Parathyroid adenoma (tissue), 2 donors: ENCODE measurements around the gene P2RY1.
"Not testable (repeated sequence)": the region's sequence is repeated elsewhere in the genome, so short reads cannot be mapped to it uniquely, and the experiment has no call there.

Experiments
- H2AFZ ChIP-seq: fragments of 300-600 bp; sonication (generic); one replicate; pipeline ENCODE4 v1.7.0; 2017; ENCODE audit warnings: antibody characterized with exemption, mild to moderate bottlenecking
- H3K27ac ChIP-seq: fragments of 300-600 bp; sonication (generic); one replicate; pipeline ENCODE4 v1.7.0; 2017
- H3K27me3 ChIP-seq: fragments of 300-600 bp; sonication (generic); one replicate; pipeline ENCODE4 v1.7.0; 2017; ENCODE audit warnings: low read length; ENCODE audit not compliant: control insufficient read depth, insufficient read depth
- H3K36me3 ChIP-seq: fragments of 300-600 bp; sonication (generic); one replicate; pipeline ENCODE4 v1.7.0; 2017; ENCODE audit warnings: low read length; ENCODE audit not compliant: control insufficient read depth, insufficient read depth
- H3K4me1 ChIP-seq: fragments of 300-600 bp; sonication (generic); one replicate; pipeline ENCODE4 v1.7.0; 2017; ENCODE audit warnings: control low read depth
- H3K4me2 ChIP-seq: fragments of 300-600 bp; sonication (generic); one replicate; pipeline ENCODE4 v1.7.0; 2017; ENCODE audit warnings: low read length
- H3K4me3 ChIP-seq: fragments of 300-600 bp; sonication (generic); one replicate; pipeline ENCODE4 v1.7.0; 2017; ENCODE audit warnings: low read depth, low read length
- H3K79me2 ChIP-seq: fragments of 300-600 bp; sonication (generic); one replicate; pipeline ENCODE4 v1.7.0; 2017; ENCODE audit warnings: control low read depth
- H3K9ac ChIP-seq: fragments of 300-600 bp; sonication (generic); one replicate; pipeline ENCODE4 v1.7.0; 2017; ENCODE audit warnings: mild to moderate bottlenecking
- H3K9me3 ChIP-seq: fragments of 300-600 bp; sonication (generic); one replicate; pipeline ENCODE4 v1.7.0; 2017; ENCODE audit warnings: low read length; ENCODE audit not compliant: control insufficient read depth
- TF ChIP-seq, protein P1 (sequence below): fragments of 300-600 bp; sonication (generic); IDR thresholded peaks from one replicate; pipeline ENCODE4 v1.7.0; 2017; ENCODE audit warnings: antibody characterized with exemption, mild to moderate bottlenecking
- donor health status: primary hyperparathyroidism.

The P2RY1 gene

DNA sequence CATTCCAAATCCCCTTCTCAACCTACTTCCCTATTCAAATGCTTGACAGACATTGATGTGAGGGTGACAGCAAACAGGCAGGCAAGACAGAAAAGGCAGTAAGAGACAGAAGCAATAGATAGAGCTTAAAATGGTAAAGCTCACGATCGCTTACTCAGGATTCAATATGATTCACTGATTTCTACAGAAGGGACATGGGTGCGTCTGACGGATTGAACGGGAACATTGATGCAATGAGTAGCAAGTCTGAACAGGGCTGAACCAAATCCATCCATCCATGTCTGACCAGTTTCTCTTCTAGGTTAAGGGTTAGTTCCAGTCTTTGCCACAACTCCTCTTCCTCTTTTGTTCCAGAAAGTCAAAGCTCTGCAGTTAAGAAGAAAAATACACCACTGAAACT lies 35.1 kb downstream of the P2RY1 start:
- TF ChIP-seq, protein P1, sequence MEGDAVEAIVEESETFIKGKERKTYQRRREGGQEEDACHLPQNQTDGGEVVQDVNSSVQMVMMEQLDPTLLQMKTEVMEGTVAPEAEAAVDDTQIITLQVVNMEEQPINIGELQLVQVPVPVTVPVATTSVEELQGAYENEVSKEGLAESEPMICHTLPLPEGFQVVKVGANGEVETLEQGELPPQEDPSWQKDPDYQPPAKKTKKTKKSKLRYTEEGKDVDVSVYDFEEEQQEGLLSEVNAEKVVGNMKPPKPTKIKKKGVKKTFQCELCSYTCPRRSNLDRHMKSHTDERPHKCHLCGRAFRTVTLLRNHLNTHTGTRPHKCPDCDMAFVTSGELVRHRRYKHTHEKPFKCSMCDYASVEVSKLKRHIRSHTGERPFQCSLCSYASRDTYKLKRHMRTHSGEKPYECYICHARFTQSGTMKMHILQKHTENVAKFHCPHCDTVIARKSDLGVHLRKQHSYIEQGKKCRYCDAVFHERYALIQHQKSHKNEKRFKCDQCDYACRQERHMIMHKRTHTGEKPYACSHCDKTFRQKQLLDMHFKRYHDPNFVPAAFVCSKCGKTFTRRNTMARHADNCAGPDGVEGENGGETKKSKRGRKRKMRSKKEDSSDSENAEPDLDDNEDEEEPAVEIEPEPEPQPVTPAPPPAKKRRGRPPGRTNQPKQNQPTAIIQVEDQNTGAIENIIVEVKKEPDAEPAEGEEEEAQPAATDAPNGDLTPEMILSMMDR = no peak
- Histone ChIP-seq H3K4me2 (no peak overlapping the region), H3K27me3 (no peaks in the 10 kb centered on the region), H2AFZ (no peak overlapping the region), H3K27ac (no peak overlapping the region), H3K9me3 (no peaks in the 10 kb centered on the region), H3K4me3 (no peak overlapping the region), H3K79me2 (no peaks in the 10 kb centered on the region), H3K4me1 (no peaks in the 10 kb centered on the region), H3K9ac (no peak overlapping the region), H3K36me3 (no peaks in the 10 kb centered on the region)

DNA sequence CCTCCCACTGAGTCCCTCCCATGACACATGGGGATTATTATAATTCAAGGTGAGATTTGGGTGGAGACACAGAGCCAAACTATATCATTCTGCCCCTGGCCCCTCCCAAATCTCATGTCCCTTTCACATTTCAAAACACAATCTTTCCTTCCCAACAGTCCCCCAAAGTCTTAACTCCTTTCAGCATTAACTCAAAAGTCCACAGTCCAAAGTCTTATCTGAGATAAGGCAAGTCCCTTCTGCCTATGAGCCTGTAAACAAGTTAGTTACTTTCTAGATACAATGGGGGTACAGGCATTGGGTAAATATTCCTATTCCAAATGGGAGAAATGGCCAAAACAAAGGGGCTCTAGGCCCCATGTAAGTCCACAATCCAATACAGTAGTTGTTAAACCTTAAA lies 38.4 kb downstream of the P2RY1 start:
- H3K79me2 ChIP-seq, H3K9ac ChIP-seq, H2AFZ ChIP-seq, H3K4me2 ChIP-seq, H3K27me3 ChIP-seq, H3K4me1 ChIP-seq, H3K4me3 ChIP-seq, H3K9me3 ChIP-seq, H3K36me3 ChIP-seq, H3K27ac ChIP-seq: not testable (repeated sequence)

DNA sequence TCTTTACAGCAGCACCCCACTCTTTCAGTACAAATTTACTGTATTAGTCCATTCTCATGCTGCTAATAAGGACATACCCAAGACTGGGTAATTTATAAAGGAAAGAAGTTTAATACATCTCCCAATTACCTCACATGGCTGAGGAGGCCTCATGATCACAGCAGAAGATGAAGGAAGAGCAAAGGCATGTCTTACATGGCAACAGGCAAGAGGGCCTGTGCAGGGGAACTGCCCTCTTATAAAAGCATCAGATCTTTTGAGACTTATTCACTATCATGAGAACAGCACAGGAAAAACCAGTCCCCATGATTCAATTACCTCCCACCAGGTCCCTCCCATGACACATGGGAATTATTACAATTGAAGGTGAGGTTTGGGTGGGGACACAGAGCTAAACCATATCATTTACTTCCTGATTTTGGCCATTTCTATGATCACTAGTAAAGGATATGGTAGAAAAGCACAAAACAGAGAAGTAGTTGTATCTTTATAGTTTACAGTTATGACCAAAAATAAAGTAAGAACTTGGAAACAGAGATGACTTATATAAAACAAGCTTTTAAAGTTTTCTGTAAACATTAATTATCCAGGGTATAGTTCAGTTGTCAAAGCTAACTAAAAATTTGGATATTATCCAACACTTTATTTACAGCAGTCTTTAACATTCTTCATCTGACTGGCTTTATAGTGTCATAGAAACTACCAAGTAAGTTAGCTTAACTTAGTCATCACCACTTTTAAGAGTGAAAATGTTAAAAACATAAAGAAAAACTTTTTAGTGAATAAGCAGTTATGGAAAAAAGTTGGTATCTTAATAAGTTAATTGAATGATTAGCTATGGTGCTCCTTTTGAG lies 40.2 kb downstream of the P2RY1 start:
- Histone ChIP-seq H3K4me2 (no peak overlapping the region), H3K4me1 (no peaks in the 10 kb centered on the region), H3K36me3 (no peaks in the 10 kb centered on the region), H2AFZ (no peak overlapping the region), H3K79me2 (no peaks in the 10 kb centered on the region), H3K4me3 (no peak overlapping the region), H3K9ac (no peak overlapping the region), H3K9me3 (no peaks in the 10 kb centered on the region), H3K27me3 (no peaks in the 10 kb centered on the region), H3K27ac (no peak overlapping the region)
- TF ChIP-seq, protein P1 = no peak

DNA sequence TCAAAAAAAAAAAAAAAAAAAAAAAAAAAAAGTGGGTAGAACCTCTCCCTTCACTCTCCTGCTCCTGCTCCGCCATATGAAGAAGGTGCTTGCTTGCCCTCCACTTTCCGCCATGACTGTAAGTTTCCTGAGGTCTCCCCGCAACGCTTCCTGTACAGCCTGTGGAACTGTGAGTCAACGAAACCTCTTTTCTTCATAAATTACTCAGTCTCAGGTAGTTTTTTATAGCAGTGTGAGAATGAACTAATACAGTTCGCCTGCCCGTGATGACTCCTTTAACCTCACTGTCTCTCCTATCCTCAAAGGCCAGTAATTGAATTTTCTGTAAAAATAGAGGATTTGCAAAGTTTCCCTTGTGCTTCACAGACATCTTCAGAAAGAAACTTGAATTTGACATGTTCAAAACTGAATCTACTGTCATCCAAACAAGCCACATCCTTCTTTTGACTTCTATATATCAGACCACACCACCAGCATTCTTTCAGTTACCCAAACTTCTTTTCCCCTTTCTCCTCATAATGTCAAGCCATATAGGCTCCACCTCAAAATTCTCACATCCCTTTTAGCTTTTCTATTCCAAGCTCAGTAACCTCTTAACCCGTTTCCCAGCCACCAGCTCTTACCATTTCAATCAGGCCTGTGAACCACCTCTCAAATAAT lies 44.3 kb downstream of the P2RY1 start:
- Histone ChIP-seq H3K9ac (no peak overlapping the region), H2AFZ (no peak overlapping the region), H3K27me3 (no peaks in the 10 kb centered on the region), H3K4me1 (no peaks in the 10 kb centered on the region), H3K4me2 (no peak overlapping the region), H3K9me3 (no peaks in the 10 kb centered on the region), H3K4me3 (no peak overlapping the region), H3K79me2 (no peaks in the 10 kb centered on the region), H3K27ac (no peak overlapping the region), H3K36me3 (no peaks in the 10 kb centered on the region)
- TF ChIP-seq, protein P1 = no peak

DNA sequence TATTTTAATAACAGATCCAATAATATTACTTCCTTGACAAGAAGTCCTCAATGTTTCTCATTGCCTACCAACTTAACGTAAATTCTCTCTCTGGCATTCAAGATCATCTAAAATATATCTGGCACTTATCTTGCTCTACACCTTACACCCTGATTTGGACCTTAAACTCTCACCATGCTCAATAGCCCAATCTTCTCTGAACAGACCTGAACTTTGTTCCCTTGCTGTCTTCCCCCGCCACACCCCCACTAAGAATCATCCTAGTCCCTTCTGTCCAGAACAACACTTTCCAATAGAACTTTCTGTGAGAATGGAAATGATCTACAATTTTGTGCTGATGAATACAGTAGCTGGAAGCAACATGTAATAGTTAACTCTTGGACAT lies 44.9 kb downstream of the P2RY1 start:
- Histone ChIP-seq H3K79me2 (no peaks in the 10 kb centered on the region), H3K9ac (no peak overlapping the region), H3K36me3 (no peaks in the 10 kb centered on the region), H3K4me1 (no peaks in the 10 kb centered on the region), H2AFZ (no peak overlapping the region), H3K27ac (no peak overlapping the region), H3K9me3 (no peaks in the 10 kb centered on the region), H3K4me2 (no peak overlapping the region), H3K27me3 (no peaks in the 10 kb centered on the region), H3K4me3 (no peak overlapping the region)
- TF ChIP-seq, protein P1 = no peak
